HG03575 (cell line): ENCODE results near the gene SSX2IP.
"Not testable (repeated sequence)": the region's sequence is repeated elsewhere in the genome, so short reads cannot be mapped to it uniquely, and the experiment has no call there.

ENCODE experiments used
- ATAC-seq: cut with Tn5 transposase; IDR thresholded peaks from one replicate; pipeline ENCODE4 v1.9.1; 2021; ENCODE audit not compliant: unreplicated experiment, insufficient number of reproducible peaks, low FRiP score; ENCODE audit errors: extremely low read depth

The SSX2IP gene

GRCh38 chr1:84598418-84598817, 91.8 kb downstream of the SSX2IP start:
- ATAC-seq = no peak

GRCh38 chr1:84597011-84597410, 93.2 kb downstream of the SSX2IP start:
- ATAC-seq = no peak

DNA sequence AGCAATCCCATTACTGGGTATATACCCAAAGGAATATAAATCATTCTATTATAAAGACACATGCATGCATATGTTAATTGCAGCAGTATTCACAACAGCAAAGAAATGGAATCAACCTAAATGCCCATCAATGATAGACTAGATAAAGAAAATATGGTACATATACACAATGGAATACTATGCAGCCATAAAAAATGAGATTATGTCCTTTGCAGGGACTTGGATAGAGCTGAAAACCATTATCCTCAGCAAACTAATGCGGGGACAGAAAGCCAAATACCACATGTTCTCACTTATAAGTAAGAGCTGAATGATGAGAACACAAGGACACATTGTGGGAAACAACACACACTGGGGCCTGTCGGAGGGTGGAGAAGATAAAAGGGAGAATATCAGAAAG, 95.3 kb downstream of the SSX2IP start:
- not testable (repeated sequence) for ATAC-seq
